ENCODE data around the gene GCNT2.
"Not testable (repeated sequence)": the region's sequence is repeated elsewhere in the genome, so short reads cannot be mapped to it uniquely, and the experiment has no call there.

Gene GCNT2

DNA sequence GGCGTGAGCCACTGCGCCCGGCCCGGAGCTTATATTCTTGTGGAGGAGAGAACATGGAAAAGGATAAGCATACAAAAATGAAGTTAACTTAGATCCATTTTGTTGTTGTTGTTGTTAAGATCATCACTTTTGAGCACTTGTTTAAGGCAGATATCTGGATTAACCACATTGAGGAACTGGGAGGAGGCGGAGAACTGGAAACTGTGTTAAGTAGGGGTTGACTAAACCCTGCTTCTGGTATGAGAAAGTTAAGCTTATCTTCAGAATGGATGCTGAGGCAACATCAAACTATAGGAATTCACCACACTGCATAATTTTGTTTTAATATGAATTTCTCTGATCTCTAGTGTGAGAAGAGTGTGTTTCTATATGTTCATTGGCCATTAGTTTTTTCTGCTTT is 57.6 kb downstream of the GCNT2 start:
- no peak for DNase-seq (ENCODE audit: low read depth in 2 of 3, low spot score in 1 of 3)

DNA sequence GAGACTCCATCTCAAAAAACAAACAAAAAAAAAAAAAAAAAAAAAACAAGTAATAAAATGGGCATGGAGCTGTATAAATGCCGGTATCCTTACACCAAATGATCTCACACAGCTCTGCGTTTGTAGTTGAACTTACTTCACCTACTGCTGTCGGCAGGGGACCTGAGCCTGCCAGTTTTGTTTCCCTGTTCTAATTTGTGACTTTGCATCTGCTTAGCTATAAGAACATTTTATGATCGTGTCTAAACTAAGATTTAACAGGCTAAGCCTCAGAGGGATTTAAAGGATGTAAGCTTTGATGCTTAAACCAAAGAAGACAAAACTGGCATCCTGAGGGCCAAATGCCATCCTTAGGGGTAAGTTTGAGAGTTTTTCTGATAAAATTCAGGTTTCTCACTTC is 58.7 kb downstream of the GCNT2 start:
- no peak for DNase-seq (ENCODE audit: low read depth in 2 of 3, low spot score in 1 of 3)

DNA sequence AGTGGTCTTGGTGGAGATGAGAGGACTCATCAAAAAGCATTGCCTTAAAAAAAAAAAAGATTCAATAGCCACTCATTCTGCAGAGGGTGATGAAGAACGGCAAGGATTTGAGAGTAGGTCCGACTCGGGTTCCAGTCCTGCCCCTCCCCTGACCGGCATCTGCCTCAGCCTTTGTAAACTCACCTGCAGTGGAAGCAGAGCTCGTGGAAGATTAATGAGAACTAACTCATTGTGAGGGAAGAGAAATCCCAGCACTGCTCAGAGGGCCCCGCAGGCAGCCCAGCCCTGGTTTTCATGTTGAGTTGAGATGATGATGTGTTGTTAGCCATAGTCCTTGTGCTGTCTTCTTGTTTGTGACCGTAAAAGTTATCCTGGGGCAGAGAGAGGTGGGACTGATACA is 59.4 kb downstream of the GCNT2 start:
- DNase-seq (ENCODE audit: low read depth in 2 of 3, low spot score in 1 of 3): no peak

DNA sequence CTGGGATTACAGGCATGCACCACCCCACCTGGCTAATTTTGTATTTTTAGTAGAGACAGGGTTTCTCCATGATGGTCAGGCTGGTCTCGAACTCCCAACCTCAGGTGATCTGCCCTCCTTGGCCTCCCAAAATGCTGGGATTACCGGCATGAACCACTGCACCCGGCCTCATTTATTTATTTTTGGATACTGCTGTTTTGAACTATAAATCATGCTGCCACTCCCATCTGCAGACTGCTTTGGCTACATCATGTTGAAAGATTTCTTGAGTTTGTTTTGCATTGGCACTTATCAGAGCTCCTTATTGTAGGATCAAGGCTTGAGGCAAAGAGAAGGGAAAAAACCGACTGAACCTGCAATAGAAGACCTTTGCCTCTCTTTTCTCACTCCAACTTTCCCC is 60.3 kb downstream of the GCNT2 start:
- DNase-seq (ENCODE audit: low read depth in 2 of 3, low spot score in 1 of 3): not testable (repeated sequence)

DNA sequence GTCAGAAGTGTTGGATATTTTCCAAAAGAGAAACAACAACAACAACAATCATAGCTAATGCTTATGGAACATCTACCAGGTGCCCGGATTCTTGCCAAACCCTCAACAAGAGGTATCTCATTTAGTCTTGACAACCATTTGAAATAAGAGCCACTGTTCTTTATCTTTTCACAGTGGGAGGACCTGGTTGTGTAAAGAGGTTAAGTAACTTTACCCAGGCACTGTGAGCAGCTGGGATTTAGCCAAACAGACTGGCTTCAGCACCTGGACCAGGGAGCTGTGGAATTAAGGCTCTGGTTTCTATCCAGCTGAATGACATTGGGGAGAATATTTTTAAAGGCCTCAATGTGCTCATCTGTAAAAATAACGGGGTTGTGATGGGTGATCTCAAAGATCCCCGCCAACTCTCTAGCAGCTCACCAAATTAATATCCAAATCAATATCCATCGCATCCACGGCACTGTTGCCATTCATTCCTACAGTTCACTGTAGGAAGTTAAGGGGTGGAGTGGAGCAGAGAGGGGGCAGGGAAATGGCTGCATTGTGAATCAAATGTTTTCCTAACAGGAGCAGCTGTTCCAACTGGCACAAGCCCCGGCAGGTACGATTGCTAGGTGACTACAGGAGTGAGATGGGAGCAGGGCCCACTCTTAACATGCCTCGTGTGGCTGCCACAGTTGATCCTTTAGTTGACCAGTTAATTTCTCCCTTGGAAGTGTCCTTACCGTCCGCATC is 61.8 kb downstream of the GCNT2 start:
- no peak for DNase-seq (ENCODE audit: low read depth in 2 of 3, low spot score in 1 of 3)

DNA sequence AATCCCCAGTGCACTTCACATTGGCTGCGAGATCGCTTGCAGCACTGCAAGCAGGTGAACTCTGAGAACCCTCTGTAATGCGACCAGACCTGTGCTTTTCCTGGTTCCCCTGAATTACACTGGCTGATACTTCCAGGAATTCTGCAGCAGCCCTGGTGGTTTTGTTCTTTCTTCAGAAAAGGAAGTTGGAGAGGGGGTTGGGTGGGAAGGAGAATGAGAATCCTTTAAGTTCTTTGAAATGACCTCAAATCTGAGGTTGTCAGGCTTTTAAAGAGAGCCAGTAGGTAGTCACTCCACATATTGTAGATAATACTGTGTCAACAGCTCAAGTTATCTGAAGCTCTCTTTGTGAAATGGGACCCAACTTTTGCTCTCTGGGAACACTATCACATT is 62.4 kb downstream of the GCNT2 start:
- DNase-seq (ENCODE audit: low read depth in 2 of 3, low spot score in 1 of 3): no peak

GRCh38 chr6:10584607-10585006 is 63.5 kb downstream of the GCNT2 start:
- DNase-seq (ENCODE audit: low read depth in 2 of 3, low spot score in 1 of 3): no peak

DNA sequence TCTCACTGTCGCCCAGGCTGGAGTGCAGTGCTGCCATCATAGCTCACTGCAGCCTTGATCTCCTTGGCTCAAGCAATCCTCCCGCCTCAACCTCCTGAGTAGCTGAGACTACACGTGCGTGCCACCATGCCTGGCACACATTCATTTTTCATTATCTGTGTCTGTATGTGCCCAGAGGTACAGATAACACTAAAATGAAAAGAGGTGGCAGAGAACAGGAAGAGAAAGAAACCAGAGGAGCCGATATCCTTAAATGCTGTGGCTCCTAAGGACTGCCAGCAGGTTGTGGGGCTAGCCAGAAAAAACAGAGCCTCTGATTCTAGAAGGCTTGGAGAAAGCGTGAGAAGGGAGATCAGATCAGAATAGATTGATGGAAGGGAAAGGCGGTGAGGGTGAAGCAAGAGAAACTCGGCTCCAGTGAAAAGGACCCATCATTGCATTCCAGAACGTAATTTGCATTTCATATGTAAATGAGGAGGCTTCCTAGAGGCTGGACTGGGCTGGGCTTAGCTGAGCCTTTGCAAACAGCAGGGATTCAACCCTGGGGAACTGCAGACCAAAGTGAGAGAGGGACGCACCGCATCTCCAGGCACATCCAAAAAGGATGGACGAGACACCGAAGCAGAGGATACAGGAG is 64.2 kb downstream of the GCNT2 start:
- no peak for DNase-seq (ENCODE audit: low read depth in 2 of 3, low spot score in 1 of 3)

GRCh38 chr6:10586302-10586701 is 65.2 kb downstream of the GCNT2 start:
- DNase-seq (ENCODE audit: low read depth in 2 of 3, low spot score in 1 of 3): no peak

DNA sequence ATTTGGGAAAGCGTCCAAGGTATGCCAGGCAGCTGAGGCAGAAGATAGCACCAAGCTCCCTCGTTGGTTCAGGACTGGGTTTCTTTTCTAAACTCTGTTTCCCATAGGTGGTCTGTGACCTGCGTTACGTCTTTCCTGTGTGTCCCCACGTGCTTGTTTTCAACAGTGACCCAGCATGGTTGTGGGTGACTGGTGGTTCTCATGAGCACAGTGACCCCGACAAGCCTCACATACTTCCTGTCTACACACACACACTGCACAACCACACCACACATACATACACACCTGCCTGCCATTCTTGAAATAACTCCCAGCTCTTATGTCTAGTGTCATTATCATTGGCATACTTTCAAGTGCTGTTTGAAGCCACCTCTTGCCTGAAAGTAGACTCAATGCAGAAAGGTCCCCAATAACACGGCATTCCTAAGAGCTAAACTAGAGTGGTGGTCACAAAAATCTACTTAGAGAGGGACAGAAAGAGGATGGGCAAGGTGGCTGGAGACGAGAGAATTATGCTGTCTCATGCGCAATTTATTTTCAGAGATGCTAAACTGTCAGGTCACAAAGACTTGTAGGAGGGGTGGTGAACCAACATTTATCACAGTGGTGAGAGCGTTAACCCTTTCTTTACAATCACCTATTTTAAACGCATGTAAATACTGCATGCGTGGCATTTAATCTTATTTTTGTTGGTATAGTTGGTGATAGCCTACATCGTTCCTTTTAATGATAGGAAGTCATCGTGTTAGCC is 66.7 kb downstream of the GCNT2 start:
- DNase-seq (ENCODE audit: low read depth in 2 of 3, low spot score in 1 of 3): no peak

DNA sequence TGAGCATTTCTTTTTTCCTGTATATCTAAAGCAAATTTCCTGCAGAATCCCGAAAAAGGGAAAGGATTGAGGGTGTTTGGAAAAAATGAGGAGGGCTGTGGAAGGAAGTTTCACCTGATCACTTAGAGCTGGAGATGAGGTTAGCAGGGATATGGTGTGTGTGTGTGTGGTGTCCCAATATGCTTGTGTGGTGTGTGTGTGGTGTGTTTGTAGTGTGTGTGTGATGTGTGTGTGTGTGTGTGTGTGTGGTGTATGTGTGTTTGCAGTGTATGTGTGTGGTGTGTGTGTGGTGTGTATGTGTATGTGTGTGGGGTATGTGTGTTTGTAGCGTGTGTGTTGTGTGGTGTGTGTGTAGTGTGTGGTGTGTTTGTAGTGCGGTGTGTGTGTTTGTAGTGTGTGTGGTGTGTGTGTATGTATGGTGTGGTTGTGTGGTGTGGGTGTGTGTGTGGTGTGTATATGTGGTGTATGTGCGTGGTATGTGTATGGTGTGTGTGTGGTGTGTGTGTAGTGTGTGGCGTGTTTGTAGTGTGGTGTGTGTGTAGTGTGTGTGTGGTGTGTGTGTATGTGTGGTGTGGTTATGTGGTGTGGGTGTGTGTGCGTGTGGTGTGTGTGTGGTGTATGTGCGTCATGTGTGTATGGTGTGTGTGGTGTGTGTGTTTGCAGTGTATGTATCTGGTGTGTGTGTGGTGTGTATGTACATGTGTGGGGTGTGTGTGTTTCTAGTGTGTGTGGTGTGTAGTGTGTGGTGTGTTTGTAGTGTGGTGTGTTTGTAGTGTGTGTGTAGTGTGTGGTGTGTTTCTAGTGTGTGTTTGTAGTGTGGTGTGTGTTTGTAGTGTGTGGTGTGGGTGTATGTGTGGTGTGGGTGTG is 67.6 kb downstream of the GCNT2 start:
- DNase-seq (ENCODE audit: low read depth in 2 of 3, low spot score in 1 of 3): no peak

- DNase-seq (ENCODE audit: low read depth in 2 of 3, low spot score in 1 of 3): no peak
These were observed 68.2 kb downstream of the GCNT2 start for GRCh38 chr6:10589429-10589727.

GRCh38 chr6:10589983-10590382 is 68.8 kb downstream of the GCNT2 start:
- DNase-seq (ENCODE audit: low read depth in 2 of 3, low spot score in 1 of 3): no peak

DNA sequence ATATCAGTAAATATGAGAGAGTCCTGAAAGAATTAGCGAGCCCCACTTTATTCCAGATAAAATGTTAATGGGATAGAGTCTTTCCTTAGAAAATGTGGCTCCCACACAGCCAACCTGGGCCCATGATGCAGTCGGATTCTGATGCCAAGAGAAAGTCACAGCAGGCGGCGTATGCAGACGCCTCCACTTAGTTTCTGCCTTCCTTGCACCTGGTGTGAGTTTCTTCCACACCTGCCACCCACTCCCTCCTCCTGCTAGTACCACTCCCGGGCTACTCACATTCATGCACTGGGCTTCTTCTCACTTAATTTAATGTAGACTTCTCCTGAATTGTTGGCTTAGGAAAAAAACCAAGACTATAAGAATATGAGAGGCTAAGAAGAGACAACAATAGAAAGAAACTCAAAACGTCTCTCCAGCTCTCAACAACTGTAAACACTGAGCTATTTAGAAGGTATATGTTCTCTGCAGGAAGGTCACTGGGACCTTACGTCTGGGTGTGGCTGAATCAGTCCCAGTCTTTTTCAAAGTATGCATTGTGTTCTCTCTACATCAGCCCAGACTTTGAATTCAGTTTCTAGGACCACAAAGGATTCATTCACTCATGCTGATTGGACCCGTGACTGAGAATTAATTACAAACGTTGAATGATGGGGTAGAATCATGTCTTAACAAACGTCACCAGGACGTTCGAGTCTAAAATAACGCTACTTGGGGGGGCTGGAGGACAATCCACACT is 70.4 kb downstream of the GCNT2 start:
- DNase-seq (ENCODE audit: low read depth in 2 of 3, low spot score in 1 of 3): no peak

DNA sequence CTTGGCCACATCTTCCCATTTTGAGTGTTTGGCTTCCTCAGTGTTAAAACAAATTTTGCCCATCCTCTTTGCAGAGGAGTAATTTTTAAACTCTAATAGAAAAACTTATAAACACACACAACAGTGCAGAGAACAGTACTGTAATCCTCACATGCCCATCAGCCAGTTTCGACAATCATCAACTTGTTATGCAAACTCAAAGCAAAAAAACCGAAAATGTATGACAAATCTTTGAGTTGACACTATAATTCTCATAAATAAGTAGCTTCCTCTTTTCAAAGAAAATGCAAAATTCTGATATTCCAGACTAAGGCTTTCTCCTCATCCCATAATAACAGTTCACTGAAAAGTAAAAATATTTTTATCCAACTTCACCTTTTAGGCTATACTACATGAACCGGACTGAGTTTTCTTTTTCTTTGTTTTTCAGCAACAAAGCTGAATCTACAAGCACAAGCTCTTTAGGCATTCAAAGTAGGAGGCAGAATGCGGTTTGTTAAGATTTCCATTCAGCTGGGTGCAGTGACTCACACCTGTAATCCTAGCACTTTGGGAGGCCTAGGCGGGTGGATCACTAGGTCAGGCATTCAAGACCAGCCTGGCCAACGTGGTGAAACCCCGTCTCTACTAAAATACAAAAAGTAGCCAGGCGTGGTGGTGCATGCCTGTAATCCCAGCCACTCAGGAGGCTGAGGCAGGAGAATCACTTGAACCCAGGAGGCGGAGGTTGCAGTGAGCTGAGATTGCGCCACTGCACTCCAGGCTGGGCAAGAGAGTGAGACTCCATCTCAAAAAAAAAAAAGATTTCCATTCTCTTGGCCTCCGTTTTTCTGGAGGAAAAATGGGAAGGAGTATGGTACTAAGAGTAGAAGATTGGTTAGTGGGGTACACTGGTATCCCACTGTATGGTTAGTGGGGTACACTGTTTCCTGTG is 74.8 kb downstream of the GCNT2 start:
- no peak for DNase-seq (ENCODE audit: low read depth in 2 of 3, low spot score in 1 of 3)

DNA sequence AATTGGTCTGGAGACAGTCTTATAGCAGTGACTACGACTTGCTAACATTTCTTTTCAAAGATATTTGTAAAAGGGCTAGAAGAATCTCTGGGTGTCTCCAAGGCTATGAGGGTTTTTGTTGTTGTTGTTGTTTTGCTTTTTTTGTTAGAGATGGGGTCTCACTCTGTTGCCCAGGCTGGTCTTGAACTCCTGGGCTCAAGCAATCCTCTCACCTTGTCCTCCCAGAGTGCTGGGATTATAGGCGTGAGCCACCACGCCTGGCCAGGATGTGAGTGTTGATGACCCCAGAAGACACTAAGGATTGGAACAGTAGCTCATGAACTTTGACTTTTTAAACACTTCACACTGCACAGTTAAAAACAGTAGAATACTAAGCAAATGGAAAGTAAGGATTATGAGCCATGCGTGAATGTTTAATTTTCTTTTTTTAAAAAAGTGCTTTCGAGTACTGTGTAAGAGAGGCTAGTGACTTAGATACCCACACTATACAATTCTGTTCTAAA is 76.4 kb downstream of the GCNT2 start:
- DNase-seq (ENCODE audit: low read depth in 2 of 3, low spot score in 1 of 3): no peak

DNA sequence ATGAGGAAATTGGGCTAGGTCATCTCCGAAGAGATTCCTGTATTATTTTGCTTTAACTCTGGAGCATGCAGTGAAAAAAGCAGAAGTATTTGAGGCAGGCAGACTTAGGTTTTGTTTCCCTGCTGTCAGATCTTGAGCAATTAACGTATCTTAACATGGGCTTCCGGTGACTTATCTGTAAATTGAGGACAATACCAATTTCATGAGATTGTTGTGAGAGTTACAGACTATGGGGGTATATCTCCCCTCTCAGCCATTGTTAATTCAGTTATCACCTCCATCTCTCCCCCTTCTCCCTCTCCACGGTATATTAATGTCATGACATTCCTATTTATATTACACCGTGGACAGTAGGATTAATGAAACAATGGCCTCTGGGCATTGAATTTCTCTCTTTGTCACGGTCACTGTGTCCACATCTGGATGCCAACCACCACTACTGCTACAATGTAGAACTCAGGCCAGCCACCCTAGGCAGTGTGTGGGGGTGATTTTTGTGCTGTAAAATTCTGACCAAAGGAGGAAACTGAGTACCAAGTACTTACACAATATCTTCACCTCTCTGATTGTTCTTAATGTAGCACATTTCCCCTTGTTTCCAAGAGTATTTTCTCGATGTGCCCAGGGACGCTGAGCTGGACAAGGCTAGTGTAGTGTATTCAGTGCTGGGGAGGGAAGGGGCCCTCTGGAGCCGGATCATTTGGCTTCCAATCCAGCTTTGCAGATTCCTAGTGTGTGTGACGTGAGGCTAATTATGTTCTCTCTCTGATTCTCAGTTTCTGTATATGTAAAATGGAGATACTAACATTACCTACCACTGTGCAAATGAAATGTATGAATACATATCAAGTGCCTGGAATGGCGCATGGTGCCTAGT is 77.2 kb downstream of the GCNT2 start:
- DNase-seq (ENCODE audit: low read depth in 2 of 3, low spot score in 1 of 3): no peak

DNA sequence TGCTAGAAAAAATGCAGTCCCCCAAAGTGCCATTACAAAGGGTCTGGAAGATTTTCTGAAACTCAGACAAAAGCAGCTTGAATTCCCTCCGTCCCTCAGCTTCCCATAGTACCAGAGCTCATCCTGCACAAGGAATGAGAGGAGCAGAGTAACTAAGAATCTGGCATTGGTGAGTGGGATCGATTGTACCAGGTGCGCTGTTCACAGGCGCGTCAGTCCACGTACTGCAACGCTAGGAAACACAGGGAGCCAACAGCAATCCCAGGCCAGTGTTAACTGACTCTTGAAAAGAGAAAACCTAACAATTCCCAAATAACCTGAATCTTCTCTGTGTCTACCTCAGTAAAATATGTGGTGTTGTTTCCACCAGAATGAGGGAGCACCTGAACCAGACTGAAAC is 77.9 kb downstream of the GCNT2 start:
- no peak for DNase-seq (ENCODE audit: low read depth in 2 of 3, low spot score in 1 of 3)

DNA sequence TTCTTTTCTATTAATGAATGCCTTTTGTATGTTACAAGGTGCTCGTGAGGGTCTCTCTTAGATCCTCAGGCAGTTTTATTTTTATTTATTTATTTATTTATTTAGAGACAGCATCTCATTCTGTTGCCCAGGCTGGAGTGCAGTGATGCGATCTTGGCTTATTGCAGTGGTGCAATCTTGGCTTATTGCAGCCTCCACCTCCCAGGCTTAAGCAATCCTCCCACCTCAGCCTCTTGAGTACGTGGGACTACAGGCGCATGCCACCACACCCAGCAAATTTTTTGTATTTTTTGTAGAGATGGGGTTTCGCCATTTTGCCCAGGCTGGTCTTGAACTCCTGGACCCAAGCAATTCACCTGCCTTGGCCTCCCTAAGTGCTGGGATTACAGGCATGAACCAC is 79.5 kb downstream of the GCNT2 start:
- DNase-seq (ENCODE audit: low read depth in 2 of 3, low spot score in 1 of 3): not testable (repeated sequence)
